Naive thymus-derived CD8-positive, alpha-beta T cell (primary cell): ENCODE measurements around the gene SMO. TPM values are rescaled to one million over a fixed set of nuclear protein-coding genes. Genes with fewer than 3 reads are reported as not detected.
A peak's percentile ranks its signal among the peaks of the same experiment; 100 is the strongest.
"Not testable (repeated sequence)": the region's sequence is repeated elsewhere in the genome, so short reads cannot be mapped to it uniquely, and the experiment has no call there.

Experiments used
- ATAC-seq, 2 donors: fragments of 150-1000 bp; cut with Tn5 transposase in 1 of 2; sonication (Bioruptor Pico), chemical (Tn5 transposase) in 1 of 2; 1 replicate in 1 of 2; 2 replicates in 1 of 2; pipeline ENCODE4 v1.10.0; 2021; ENCODE audit warnings: mild to moderate bottlenecking in 2 of 2, moderate library complexity in 2 of 2
- POLR2A ChIA-PET: fragments of 350-600 bp; sonication (Branson Sonifier 250); formaldehyde crosslinking; loops from one replicate; lab custom pipeline; 2021; ENCODE audit warnings: antibody characterized with exemption; lab: Charles Lee
- DNase-seq, 10 donors: peaks; one replicate each; pipeline versions ENCODE4 v3.0.0 to v3.0.0-alpha.2; 2020 to 2022
- H3K27ac Mint-ChIP-seq, 10 donors: one replicate each; pipeline ENCODE4 v1.8.0; 2020 to 2022; ENCODE audit warnings: mild to moderate bottlenecking in 10 of 10, mixed read lengths in 10 of 10, moderate library complexity in 4 of 10, inconsistent platforms in 1 of 10
- H3K27me3 Mint-ChIP-seq, 5 donors: one replicate each; pipeline ENCODE4 v1.8.0; 2021 to 2022; ENCODE audit warnings: mixed read lengths in 5 of 5
- H3K36me3 Mint-ChIP-seq, 3 donors: one replicate each; pipeline ENCODE4 v1.8.0; 2020 to 2022; ENCODE audit warnings: mixed read lengths in 3 of 3, mild to moderate bottlenecking in 2 of 3, inconsistent platforms in 1 of 3
- H3K4me1 Mint-ChIP-seq, 4 donors: one replicate each; pipeline ENCODE4 v1.8.0; 2021 to 2022; ENCODE audit warnings: mixed read lengths in 4 of 4
- H3K4me3 Mint-ChIP-seq, 10 donors: one replicate each; pipeline ENCODE4 v1.8.0; 2020 to 2022; ENCODE audit warnings: mild to moderate bottlenecking in 10 of 10, mixed read lengths in 10 of 10, moderate library complexity in 6 of 10, inconsistent platforms in 1 of 10
- H3K9me3 Mint-ChIP-seq, 9 donors: one replicate each; pipeline ENCODE4 v1.8.0; 2020 to 2022; ENCODE audit warnings: mixed read lengths in 9 of 9, mild to moderate bottlenecking in 3 of 9, inconsistent platforms in 1 of 9, moderate library complexity in 1 of 9
- polyA plus RNA-seq, 3 donors: library from polyadenylated mRNA; unstranded; fragments of 300-500 nt; fragmentation: Illumina TruSeq; gene quantifications; one replicate each; pipeline ENCODE4 v1.2.3, GENCODE V29; 2021
- total RNA-seq, 8 experiments: library from RNA in 2 of 8; stranded (reverse) in 2 of 8; gene quantifications; one replicate each; pipeline ENCODE4 v1.2.3 and lab custom pipeline; 2021 to 2026

Gene SMO
- total and polyA plus RNA-seq, 5 experiments from 2014 or later, result 0.13 TPM; not detected in 4

DNA sequence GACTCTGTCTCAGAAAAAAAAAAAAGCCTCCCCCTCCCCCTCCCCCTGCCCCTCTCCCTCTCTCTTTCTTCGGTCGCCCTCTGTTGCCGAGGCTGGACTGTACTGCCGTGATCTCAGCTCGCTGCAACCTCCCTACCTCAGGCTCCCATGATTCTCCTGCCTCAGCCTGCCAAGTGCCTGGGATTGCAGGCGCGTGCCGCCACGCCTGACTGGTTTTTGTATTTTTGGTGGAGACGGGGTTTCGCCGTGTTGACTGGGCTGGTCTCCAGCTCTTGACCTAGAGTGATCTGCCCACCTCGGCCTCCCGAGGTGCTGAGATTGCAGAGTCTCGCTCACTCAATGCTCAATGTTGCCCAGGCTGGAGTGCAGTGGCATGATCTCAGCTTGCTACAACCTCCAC lies 27.3 kb downstream of the SMO start:
- ATAC-seq, DNase-seq, H3K9me3 Mint-ChIP-seq, H3K27ac Mint-ChIP-seq, H3K4me3 Mint-ChIP-seq, H3K36me3 Mint-ChIP-seq, H3K27me3 Mint-ChIP-seq, H3K4me1 Mint-ChIP-seq, POLR2A ChIA-PET: not testable (repeated sequence)

DNA sequence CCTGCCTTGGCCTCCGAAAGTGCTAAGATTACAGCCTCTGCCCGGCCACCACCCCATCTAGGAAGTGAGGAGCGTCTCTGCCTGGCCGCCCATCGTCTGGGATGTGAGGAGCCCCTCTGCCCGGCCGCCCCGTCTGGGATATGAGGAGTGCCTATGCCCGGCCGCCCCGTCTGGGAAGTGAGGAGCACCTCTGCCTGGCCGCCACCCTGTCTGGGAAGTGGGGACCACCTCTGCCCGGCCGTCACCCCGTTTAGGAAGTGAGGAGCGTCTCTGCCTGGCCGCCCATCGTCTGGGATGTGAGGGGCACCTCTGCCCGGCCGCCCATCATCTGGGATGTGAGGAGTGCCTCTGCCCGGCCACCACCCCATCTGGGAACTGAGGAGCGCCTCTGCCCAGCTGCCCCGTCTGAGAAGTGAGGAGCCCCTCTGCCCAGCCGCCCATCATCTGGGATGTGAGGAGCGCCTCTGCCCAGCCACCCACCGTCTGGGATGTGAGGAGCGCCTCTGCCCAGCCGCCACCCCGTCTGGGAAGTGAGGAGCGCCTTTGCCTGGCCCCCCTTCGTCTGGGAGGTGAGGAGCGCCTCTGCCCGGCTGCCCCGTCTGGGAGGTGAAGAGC lies 27.8 kb downstream of the SMO start:
- H3K27ac Mint-ChIP-seq, H3K9me3 Mint-ChIP-seq, POLR2A ChIA-PET, H3K4me3 Mint-ChIP-seq, H3K27me3 Mint-ChIP-seq, H3K36me3 Mint-ChIP-seq, ATAC-seq, H3K4me1 Mint-ChIP-seq, DNase-seq: not testable (repeated sequence)

DNA sequence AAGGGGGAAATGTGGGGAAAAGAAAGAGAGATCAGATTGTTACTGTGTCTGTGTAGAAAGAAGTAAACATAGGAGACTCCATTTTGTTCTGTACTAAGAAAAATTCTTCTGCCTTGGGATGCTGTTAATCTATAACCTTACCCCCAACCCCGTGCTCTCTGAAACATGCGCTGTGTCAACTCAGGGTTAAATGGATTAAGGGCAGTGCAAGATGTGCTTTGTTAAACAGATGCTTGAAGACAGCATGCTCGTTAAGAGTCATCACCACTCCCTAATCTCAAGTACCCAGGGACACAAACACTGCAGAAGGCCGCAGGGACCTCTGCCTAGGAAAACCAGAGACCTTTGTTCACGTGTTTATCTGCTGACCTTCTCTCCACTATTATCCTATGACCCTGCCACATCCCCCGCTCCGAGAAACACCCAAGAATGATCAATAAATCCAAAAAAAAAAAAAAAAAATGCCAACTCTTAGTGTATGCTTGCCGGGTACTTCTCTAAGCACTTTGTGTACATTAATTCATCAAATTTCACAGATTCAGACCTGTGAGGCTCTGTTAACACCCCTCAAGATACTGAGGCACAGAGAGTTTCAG lies 28.5 kb downstream of the SMO start:
- H3K9me3 Mint-ChIP-seq, H3K27me3 Mint-ChIP-seq, DNase-seq, H3K4me1 Mint-ChIP-seq, ATAC-seq, H3K36me3 Mint-ChIP-seq, H3K27ac Mint-ChIP-seq, POLR2A ChIA-PET, H3K4me3 Mint-ChIP-seq: not testable (repeated sequence)

DNA sequence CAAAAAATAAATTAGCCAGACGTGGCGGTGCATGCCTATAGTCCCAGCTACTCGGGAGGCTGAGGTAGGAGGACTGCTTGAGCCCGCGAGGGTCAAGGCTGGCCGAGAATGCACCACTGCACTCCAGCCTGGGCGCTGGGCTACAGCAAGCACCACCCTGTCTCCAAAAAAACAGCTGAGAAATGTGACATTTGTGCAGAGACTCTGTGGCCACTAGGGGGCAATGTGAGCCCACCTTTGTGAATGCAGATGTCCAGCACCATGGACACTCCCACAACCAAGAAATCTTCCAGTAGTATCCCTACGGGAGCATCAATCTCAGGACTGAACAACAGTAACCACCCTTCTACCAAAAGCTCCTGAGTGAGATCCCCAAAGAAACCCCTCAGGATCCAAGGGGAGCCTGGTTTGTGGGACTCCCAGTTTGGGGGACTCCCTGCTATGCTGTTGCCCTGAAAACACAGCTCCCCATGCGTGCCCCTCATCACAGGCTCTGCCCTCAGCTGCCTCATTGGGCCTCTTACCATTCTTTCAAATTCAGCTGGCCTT lies 30.2 kb downstream of the SMO start:
- H3K4me3 Mint-ChIP-seq, result no peak overlapping the region
- H3K4me1 Mint-ChIP-seq, result peaks cover 3 to 20% (median 14%) of the 10 kb centered on the region in 4 donors
- ATAC-seq (peak; percentile 88 to 94), DNase-seq (peak; percentile 61 to 88 (median 76))
- H3K9me3 Mint-ChIP-seq, result peaks cover 0 to 2% (median 0%) of the 10 kb centered on the region in 9 donors
- H3K27me3 Mint-ChIP-seq, result peaks cover 0 to 5% (median 0%) of the 10 kb centered on the region in 5 donors
- H3K36me3 Mint-ChIP-seq, result no peaks in the 10 kb centered on the region
- peak overlapping the region in 2 of 10 donors; percentile 19 to 43 for H3K27ac Mint-ChIP-seq
- POLR2A ChIA-PET, result interaction anchor here (0.5 to 1.6 kb wide), 5 partner anchors 17 to 308 kb away, joined by 3 to 5 read pairs (median 4); no protein-coding TSS in a partner anchor

DNA sequence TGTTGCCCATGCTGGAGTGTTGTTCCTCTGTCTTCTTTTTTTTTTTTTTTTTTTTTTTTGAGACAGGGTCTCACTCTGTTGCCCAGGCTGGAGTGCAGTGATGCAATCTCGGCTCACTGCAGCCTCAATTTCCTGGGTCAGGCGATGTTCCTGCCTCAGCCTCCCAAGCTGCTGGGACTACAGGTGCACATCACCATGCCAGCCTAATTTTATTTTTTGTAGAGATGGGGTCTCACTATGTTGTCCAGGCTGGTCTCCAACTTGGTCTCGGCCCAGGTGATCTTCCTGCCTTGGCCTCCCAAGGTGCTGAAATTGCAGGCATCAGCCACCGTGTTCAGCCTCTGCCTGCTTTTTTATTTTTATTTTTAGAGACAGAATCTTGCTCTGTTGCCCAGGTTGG lies 30.7 kb downstream of the SMO start:
- ATAC-seq, H3K27ac Mint-ChIP-seq, H3K27me3 Mint-ChIP-seq, DNase-seq, H3K4me3 Mint-ChIP-seq, H3K36me3 Mint-ChIP-seq, H3K9me3 Mint-ChIP-seq: not testable (repeated sequence)
- POLR2A ChIA-PET, result interaction anchor here (0.5 to 1.6 kb wide), 4 partner anchors 53 to 116 kb away, joined by 4 to 5 read pairs (median 4); no protein-coding TSS in a partner anchor
- H3K4me1 Mint-ChIP-seq, result peaks cover 3 to 22% (median 16%) of the 10 kb centered on the region in 4 donors

DNA sequence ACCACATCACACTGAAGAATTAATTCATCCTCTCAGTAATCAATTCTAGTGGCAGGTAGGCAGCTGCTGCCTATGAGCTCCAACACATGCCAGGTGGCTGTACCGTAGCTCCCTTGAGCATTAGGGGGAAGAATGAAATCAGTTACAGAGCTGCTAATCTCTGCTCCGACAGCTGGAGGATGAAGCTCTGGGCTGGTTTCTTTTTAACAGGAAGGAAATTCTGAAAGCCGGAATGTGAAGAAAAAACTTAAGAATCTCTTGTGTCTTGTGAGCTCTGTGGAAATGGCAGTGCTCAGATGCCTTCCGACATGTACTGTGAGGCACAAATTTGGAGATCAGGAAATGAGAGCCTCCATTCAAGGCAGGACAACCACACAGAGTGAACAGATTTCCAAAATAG lies 33.6 kb downstream of the SMO start:
- POLR2A ChIA-PET, result interaction anchor here (0.6 to 1.0 kb wide), 4 partner anchors 46 to 361 kb away, joined by 3 read pairs; no protein-coding TSS in a partner anchor

DNA sequence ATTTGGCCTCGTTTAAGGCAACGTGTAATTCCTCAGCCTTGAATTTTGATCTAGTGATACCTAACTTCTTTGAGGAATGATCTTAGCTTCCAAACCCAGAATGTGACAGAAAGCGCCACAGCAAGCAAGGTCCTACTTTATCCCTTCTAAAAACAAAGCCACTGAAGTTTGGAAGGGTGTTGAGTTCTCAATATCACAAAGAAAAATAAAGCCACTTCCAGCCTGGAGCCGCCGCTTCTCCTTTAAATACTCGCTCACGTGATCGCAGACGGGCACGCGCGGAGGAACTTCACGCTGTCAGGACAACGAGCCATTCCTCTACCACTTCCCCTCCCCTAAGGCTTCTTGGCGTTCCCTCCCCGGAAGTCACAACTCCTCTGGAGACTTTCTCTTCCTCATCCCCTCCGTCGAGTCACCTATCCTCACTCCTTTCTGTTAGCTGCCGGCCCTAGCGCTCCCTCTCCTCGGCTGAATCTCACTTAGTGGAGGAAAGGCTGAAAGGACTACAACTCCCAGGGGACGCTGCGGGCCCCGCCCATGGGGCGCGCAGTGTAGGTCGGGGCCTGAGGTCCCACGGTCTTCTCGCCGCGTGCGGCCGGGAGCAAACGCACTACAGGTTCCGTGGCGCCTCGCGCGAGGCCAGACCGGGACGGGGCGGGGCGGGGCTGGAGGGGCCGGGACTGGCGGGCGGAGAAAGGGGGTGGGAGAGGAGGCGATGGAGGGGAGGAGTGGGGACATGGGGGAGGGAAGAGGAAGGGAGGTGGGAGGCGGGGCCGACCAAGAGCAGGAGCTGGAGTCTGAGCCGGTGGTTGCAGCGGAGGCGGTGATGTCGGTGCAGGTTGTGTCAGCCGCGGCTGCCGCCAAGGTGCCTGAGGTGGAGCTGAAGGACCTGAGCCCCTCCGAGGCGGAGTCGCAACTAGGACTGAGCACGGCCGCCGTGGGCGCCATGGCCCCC lies 36.1 kb downstream of the SMO start, which contains the start of gene AHCYL2:
Gene AHCYL2, plus strand, starts transcription at position 780 of the 955 bp plus-strand sequence.
- POLR2A ChIA-PET, result interaction anchor here (0.8 to 1.2 kb wide), 4 partner anchors 11 to 388 kb away, joined by 3 read pairs; no protein-coding TSS in a partner anchor
- H3K9me3 Mint-ChIP-seq, result no peaks in the 10 kb centered on the region

More for the DNA sequence above, 33.6 kb downstream of the SMO start:
- Mint-ChIP-seq H3K27ac (peak overlapping the region; percentile 76 to 96 (median 90)), H3K4me1 (peaks cover 16 to 40% (median 35%) of the 10 kb centered on the region in 4 donors), H3K4me3 (peak overlapping the region; percentile 48 to 89 (median 75)), H3K9me3 (peaks cover 0 to under 1% (median 0%) of the 10 kb centered on the region in 9 donors), H3K27me3 (peaks cover 0 to 2% (median 0%) of the 10 kb centered on the region in 5 donors), H3K36me3 (no peaks in the 10 kb centered on the region)
- DNase-seq, result peak in 2 of 10 donors; percentile 12 to 17
- no peak for ATAC-seq

DNA sequence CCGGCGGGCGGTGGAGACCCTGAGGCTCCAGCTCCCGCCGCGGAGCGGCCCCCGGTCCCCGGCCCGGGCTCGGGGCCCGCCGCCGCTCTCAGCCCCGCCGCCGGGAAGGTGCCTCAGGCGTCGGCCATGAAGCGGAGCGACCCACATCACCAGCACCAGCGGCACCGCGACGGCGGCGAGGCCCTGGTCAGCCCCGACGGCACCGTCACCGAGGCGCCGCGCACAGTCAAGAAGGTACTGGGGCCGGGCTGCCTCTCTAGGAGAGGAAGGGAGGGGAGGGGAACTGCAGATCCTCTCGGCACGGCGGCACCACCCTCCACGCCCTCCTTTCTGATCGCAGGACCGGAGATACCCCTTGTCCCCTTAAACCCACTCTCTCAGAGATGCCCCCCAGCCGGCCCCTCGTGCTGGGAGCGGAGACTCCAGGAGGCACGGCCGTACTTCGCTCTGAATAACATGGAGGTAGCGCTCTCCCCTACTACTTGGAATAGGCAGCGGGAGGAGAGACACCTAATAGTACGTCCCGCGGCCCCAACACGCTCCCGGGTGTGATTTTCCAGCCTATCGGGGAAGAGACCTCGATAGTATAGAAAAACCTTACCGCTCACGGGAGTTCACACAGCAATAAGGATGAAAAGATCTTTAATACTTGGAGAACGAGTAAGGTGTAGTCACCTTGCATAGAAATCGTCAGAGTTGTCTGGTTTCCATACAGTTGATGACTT lies 36.9 kb downstream of the SMO start:
- Mint-ChIP-seq H3K27ac (peak overlapping the region; percentile 19 to 98 (median 88)), H3K4me3 (peak overlapping the region; percentile 86 to 99 (median 96)), H3K9me3 (no peaks in the 10 kb centered on the region), H3K36me3 (no peaks in the 10 kb centered on the region), H3K27me3 (no peaks in the 10 kb centered on the region), H3K4me1 (peaks cover 17 to 52% (median 44%) of the 10 kb centered on the region in 4 donors)
- DNase-seq, result peak in 7 of 10 donors; percentile 38 to 80 (median 50)
- POLR2A ChIA-PET, result interaction anchor here (0.8 to 1.2 kb wide), 3 partner anchors 10 to 73 kb away, joined by 3 read pairs; no protein-coding TSS in a partner anchor
- ATAC-seq, result peak; percentile 50 to 53

More for the DNA sequence above, 36.1 kb downstream of the SMO start, which contains the start of gene AHCYL2:
- peak; percentile 92 to 99 (median 97) for DNase-seq
- peak within 1 kb of the TSS; percentile 86 to 99 (median 97) for H3K4me3 Mint-ChIP-seq
- no peaks in the 10 kb centered on the region for H3K27me3 Mint-ChIP-seq
- ATAC-seq, result peak; percentile 87 to 91
- H3K4me1 Mint-ChIP-seq, result peaks cover 17 to 52% (median 44%) of the 10 kb centered on the region in 4 donors
- no peaks in the 10 kb centered on the region for H3K36me3 Mint-ChIP-seq
- peak within 1 kb of the TSS; percentile 83 to 98 (median 96) for H3K27ac Mint-ChIP-seq

DNA sequence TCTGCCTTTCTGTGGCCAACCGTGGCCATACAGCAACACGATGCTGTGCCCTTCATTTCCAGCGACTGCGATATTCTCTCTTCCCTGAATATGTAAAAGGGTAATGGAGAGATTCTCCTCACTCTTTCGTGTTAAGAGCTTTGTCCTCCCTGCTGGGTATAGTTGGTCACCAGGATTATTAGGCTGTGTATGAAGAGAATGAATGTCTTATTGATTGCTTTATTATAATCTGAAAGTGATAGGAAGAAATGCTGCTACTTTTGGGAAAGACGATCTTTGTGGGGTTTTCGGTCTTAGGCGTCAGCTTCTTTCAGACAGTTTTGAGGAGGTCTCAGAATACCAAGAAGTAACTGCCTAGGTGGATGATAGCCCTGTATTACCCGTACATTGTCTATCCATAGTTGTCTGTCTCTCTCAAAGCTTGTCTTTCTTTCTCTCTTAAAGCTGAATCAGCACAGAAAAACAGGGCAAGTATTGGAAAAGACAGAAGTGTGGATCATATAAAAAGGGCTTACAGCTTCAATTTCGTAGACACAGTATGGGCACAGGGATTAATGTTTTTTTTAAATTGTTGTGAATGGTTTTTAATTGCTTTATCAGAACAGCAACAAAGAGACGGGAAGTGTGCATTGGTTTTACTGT lies 37.6 kb downstream of the SMO start:
- Mint-ChIP-seq H3K4me3 (peak overlapping the region; percentile 86 to 98 (median 94)), H3K36me3 (peaks cover 0 to 4% (median 0%) of the 10 kb centered on the region in 3 donors), H3K4me1 (peaks cover 17 to 56% (median 44%) of the 10 kb centered on the region in 4 donors), H3K27ac (peak overlapping the region; percentile 19 to 98 (median 88)), H3K9me3 (no peaks in the 10 kb centered on the region), H3K27me3 (no peaks in the 10 kb centered on the region)
- POLR2A ChIA-PET, result no interaction called here
- ATAC-seq (no peak), DNase-seq (peak in 2 of 10 donors; percentile 5 to 14)

DNA sequence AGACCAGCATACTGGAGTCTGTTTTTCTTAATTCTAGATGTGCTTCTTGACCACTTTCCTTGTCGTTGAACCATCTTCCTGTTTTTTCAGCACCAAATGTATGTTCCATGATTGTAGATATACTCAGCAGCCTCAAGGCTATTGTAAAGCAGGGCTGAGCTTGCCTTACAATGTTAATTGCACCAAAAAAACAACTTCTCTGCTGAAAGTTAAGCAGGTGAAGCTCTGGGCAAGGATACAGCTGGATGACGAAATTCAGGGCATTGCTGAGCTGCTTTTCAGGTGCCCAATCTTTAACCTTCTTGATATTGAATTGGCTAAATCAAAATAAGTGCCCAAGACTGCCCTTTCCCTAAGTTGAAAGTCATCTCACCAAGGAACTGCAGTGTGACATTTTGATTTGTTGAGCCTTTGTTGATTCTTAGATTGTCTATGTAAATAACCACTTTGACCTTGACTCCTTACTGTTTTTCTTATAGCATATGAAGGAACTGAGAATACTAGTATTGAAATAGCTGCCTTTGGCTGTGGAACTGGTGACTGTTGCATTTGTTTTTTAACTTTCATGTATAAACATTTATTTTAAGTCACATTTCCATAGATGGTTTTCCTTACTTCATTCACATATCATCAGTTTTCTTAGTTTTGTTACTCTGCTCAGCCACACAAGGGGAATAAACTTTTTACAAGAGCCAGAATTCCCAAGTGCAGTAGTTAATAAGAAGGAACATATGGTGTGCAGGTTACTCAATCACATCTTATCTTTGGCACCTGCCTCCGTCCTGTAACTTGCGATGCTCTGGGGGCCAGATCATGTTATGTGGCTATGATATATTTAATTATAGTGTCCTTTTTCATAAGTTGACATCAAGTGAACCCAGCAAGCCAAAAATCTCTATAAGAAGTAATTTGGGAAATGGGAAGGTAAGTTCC lies 39.5 kb downstream of the SMO start:
- H3K36me3 Mint-ChIP-seq, result peaks cover 0 to 6% (median 4%) of the 10 kb centered on the region in 3 donors
- POLR2A ChIA-PET, result no interaction called here
- no peaks in the 10 kb centered on the region for H3K27me3 Mint-ChIP-seq
- no peak for DNase-seq
- no peaks in the 10 kb centered on the region for H3K9me3 Mint-ChIP-seq
- no peak overlapping the region for H3K4me3 Mint-ChIP-seq
- no peak for ATAC-seq
- peaks cover 17 to 55% (median 43%) of the 10 kb centered on the region in 4 donors for H3K4me1 Mint-ChIP-seq
- no peak overlapping the region for H3K27ac Mint-ChIP-seq
